OCI-LY3 (cell line): ENCODE data around the gene TRIP10.
"Not testable (repeated sequence)": the region's sequence is repeated elsewhere in the genome, so short reads cannot be mapped to it uniquely, and the experiment has no call there.

Experiments used
- H2AFZ ChIP-seq: fragments of 200-600, 300-600 bp; shearing (Covaris generic); 2 replicates; pipeline ENCODE4 v1.6.0; 2014; ENCODE audit warnings: antibody characterized with exemption, low read depth, low read length
- H3K27ac ChIP-seq: fragments of 200-600, 300-600 bp; sonication (generic); 2 replicates; pipeline ENCODE4 v1.5.1; 2014; ENCODE audit warnings: mild to moderate bottlenecking, low read length, moderate library complexity, mixed read lengths
- H3K27me3 ChIP-seq: fragments of 200-600, 300-600 bp; sonication (generic); 2 replicates; pipeline ENCODE4 v1.6.1; 2014; ENCODE audit warnings: low read depth, low read length, mixed read lengths
- H3K36me3 ChIP-seq: fragments of 200-600, 300-600 bp; sonication (generic); replicated peaks from 2 replicates; pipeline ENCODE3; 2014; ENCODE audit warnings: low read depth, low read length, mixed read lengths
- H3K4me1 ChIP-seq: fragments of 300-600, 200-600 bp; sonication (generic); 2 replicates; pipeline ENCODE4 v1.6.1; 2014; ENCODE audit warnings: low read length, mixed read lengths
- H3K4me2 ChIP-seq: fragments of 200-600, 300-600 bp; sonication (generic); 2 replicates; pipeline ENCODE4 v1.6.1; 2014; ENCODE audit warnings: low read length, mixed read lengths
- H3K4me3 ChIP-seq: fragments of 300-600, 200-600 bp; sonication (generic); 2 replicates; pipeline ENCODE4 v1.5.1; 2014; ENCODE audit warnings: antibody characterized with exemption, mild to moderate bottlenecking, low read length, moderate library complexity
- H3K79me2 ChIP-seq: fragments of 300-600, 200-600 bp; shearing (Covaris generic); 2 replicates; pipeline ENCODE4 v1.6.1; 2014; ENCODE audit warnings: mild to moderate bottlenecking, low read length, mixed read lengths
- H3K9ac ChIP-seq: fragments of 300-600, 200-600 bp; shearing (Covaris generic); 2 replicates; pipeline ENCODE4 v1.6.0; 2014; ENCODE audit warnings: mild to moderate bottlenecking, low read length, moderate library complexity
- H3K9me3 ChIP-seq: fragments of 200-600, 300-600 bp; shearing (Covaris generic); 2 replicates; pipeline ENCODE4 v1.6.1; 2014; ENCODE audit warnings: low read length, mixed read lengths; ENCODE audit not compliant: insufficient read depth
- H4K20me1 ChIP-seq: fragments of 200-600, 300-600 bp; sonication (generic); 2 replicates; pipeline ENCODE4 v1.6.1; 2016; ENCODE audit warnings: low read length, mixed read lengths; ENCODE audit not compliant: insufficient read depth
- EZH2phosphoT487 ChIP-seq: fragments of 200-600 bp; shearing (Covaris generic); IDR thresholded peaks from 2 replicates; pipeline ENCODE4 v1.6.1; 2018; ENCODE audit warnings: antibody characterized with exemption, mixed run types, low read depth
- TF ChIP-seq, protein P1 (sequence below): fragments of 200-600, 300-600 bp; sonication (generic); IDR thresholded peaks from 2 replicates; pipeline ENCODE4 v1.5.1; 2014; ENCODE audit warnings: antibody characterized with exemption, low read length, low read depth

TRIP10 gene

DNA sequence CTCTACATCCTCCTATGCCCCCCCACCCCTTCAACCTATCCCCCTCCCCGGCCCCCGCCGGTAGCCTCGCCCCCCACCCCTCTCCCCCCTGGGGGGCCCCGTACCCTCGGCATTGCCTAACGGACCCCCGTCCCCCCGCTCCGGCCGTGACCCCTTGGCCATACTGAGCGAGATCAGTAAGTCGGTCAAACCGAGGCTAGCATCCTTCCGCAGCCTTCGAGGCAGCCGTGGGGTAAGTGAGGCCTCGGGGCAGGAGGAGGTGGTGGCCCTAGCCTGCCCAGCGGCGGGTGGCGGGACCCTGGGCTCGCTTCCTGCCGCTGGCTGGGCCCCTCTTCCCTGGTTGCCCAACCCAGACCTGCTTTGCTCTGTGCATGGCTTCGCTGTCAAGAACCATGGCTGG, 6.5 kb downstream of the TRIP10 start:
- TF ChIP-seq, protein P1, sequence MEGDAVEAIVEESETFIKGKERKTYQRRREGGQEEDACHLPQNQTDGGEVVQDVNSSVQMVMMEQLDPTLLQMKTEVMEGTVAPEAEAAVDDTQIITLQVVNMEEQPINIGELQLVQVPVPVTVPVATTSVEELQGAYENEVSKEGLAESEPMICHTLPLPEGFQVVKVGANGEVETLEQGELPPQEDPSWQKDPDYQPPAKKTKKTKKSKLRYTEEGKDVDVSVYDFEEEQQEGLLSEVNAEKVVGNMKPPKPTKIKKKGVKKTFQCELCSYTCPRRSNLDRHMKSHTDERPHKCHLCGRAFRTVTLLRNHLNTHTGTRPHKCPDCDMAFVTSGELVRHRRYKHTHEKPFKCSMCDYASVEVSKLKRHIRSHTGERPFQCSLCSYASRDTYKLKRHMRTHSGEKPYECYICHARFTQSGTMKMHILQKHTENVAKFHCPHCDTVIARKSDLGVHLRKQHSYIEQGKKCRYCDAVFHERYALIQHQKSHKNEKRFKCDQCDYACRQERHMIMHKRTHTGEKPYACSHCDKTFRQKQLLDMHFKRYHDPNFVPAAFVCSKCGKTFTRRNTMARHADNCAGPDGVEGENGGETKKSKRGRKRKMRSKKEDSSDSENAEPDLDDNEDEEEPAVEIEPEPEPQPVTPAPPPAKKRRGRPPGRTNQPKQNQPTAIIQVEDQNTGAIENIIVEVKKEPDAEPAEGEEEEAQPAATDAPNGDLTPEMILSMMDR: no peak
- no peak for TF ChIP-seq EZH2phosphoT487
- Histone ChIP-seq H3K79me2 (peaks cover 34% of the 10 kb centered on the region), H3K27ac (no peak overlapping the region)

DNA sequence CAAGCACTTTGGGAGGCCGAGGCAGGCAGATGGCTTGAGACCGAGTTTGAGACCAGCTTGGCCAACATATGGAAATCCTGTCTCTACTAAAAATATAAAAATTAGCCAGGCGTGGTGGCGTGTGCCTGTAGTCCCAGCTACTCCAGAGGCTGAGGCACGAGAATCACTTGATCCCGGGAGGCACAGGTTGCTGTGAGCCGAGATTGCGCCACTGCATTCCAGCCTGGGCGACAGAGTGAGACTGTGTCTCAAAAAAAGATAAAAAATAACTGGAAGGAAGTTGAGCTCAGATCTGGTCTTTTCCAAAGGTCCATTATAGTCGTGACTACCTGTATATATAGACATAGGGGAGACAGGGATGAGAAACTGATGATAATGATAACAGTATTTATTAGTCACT, 9.1 kb downstream of the TRIP10 start:
- not testable (repeated sequence) for H3K27me3 ChIP-seq, H3K27ac ChIP-seq

More for the DNA sequence above, 6.5 kb downstream of the TRIP10 start:
- Histone ChIP-seq H3K9ac (no peak overlapping the region), H4K20me1 (peaks cover 47% of the 10 kb centered on the region), H3K36me3 (peaks cover 71% of the 10 kb centered on the region), H3K4me2 (no peak overlapping the region), H3K9me3 (no peaks in the 10 kb centered on the region), H2AFZ (no peak overlapping the region), H3K4me1 (peaks cover 10% of the 10 kb centered on the region), H3K27me3 (no peaks in the 10 kb centered on the region), H3K4me3 (no peak overlapping the region)

DNA sequence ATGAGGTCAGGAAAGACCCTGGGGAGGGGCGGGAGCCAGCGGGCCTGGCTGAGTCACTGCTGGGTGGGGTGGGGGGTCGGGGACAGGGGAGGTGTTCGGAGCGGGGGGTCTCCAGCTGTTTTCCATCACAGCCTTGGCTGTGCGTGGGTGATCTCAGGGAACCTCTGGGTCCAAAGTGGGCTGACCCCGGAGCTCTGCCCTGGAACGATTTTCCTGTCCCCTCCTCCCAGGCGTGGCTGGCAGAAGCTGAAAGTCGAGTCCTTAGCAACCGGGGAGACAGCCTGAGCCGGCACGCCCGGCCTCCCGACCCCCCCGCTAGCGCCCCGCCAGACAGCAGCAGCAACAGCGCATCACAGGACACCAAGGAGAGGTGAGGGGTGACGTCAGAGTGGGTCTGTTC, 10.6 kb downstream of the TRIP10 start:
- H2AFZ ChIP-seq: no peak overlapping the region
- H3K36me3 ChIP-seq: peaks cover 65% of the 10 kb centered on the region

More for the DNA sequence above, 9.1 kb downstream of the TRIP10 start:
- H3K4me3 ChIP-seq, H3K9ac ChIP-seq, H3K9me3 ChIP-seq, H2AFZ ChIP-seq, H3K4me2 ChIP-seq: not testable (repeated sequence)
- peaks cover 12% of the 10 kb centered on the region; the same call in 1 of the 2 replicates for H3K79me2 ChIP-seq
- peaks cover 11% of the 10 kb centered on the region for H3K4me1 ChIP-seq
- peaks cover 71% of the 10 kb centered on the region for H3K36me3 ChIP-seq
- peaks cover 31% of the 10 kb centered on the region for H4K20me1 ChIP-seq

GRCh38 chr19:6751189-6751588, 11.7 kb downstream of the TRIP10 start:
- Histone ChIP-seq H3K4me3 (no peak overlapping the region), H3K27ac (no peak overlapping the region), H4K20me1 (peaks cover 17% of the 10 kb centered on the region), H3K79me2 (no peaks in the 10 kb centered on the region), H3K4me2 (no peak overlapping the region), H3K9me3 (no peaks in the 10 kb centered on the region), H2AFZ (no peak overlapping the region), H3K9ac (no peak overlapping the region), H3K27me3 (no peaks in the 10 kb centered on the region), H3K4me1 (peaks cover 12% of the 10 kb centered on the region), H3K36me3 (peaks cover 55% of the 10 kb centered on the region)
- TF ChIP-seq, protein P1: no peak
- no peak for TF ChIP-seq EZH2phosphoT487

More for the DNA sequence above, 10.6 kb downstream of the TRIP10 start:
- Histone ChIP-seq H3K9ac (no peak overlapping the region), H3K27me3 (no peaks in the 10 kb centered on the region), H3K4me3 (no peak overlapping the region), H3K79me2 (no peaks in the 10 kb centered on the region), H3K9me3 (no peaks in the 10 kb centered on the region), H3K27ac (no peak overlapping the region), H3K4me1 (peaks cover 12% of the 10 kb centered on the region), H3K4me2 (no peak overlapping the region), H4K20me1 (peaks cover 23% of the 10 kb centered on the region)
- TF ChIP-seq EZH2phosphoT487: no peak
- TF ChIP-seq, protein P1: no peak
